Eye (tissue), 1 donor: ENCODE measurements around the gene PMM1.
"Not testable (repeated sequence)": the region's sequence is repeated elsewhere in the genome, so short reads cannot be mapped to it uniquely, and the experiment has no call there.

Source experiments
- DNase-seq: peaks from one replicate; pipeline ENCODE4 v3.0.0-alpha.2; 2015

Gene PMM1

GRCh38 chr22:41596776-41597634 is 7.4 kb upstream of the PMM1 start:
- DNase-seq = peak; percentile 71

- DNase-seq = no peak
These were observed 6.1 kb upstream of the PMM1 start for GRCh38 chr22:41595703-41596102.

GRCh38 chr22:41593336-41593960 is 3.8 kb upstream of the PMM1 start:
- DNase-seq = not testable (repeated sequence)

- DNase-seq = no peak
These were observed 2.3 kb downstream of the PMM1 start for GRCh38 chr22:41587347-41587723.

GRCh38 chr22:41585898-41586297 is 3.7 kb downstream of the PMM1 start:
- no peak for DNase-seq

GRCh38 chr22:41584881-41585280 is 4.8 kb downstream of the PMM1 start:
- no peak for DNase-seq

- no peak for DNase-seq
These were observed 6.9 kb downstream of the PMM1 start for GRCh38 chr22:41582694-41583093.

- DNase-seq = no peak
These were observed 9.7 kb downstream of the PMM1 start for GRCh38 chr22:41579997-41580355.

GRCh38 chr22:41579297-41579996 is 10.2 kb downstream of the PMM1 start:
- no peak for DNase-seq

- DNase-seq = no peak
These were observed 10.8 kb downstream of the PMM1 start for GRCh38 chr22:41578818-41579217.

GRCh38 chr22:41578114-41578513 is 11.5 kb downstream of the PMM1 start:
- DNase-seq = no peak

- peak; percentile 70 for DNase-seq
These were observed 12.8 kb downstream of the PMM1 start for GRCh38 chr22:41576877-41577276.

GRCh38 chr22:41575533-41575932 is 14.1 kb downstream of the PMM1 start:
- no peak for DNase-seq

- peak; percentile 24 for DNase-seq
These were observed 14.7 kb downstream of the PMM1 start for GRCh38 chr22:41574847-41575381.

- DNase-seq = no peak
These were observed 16.0 kb downstream of the PMM1 start for GRCh38 chr22:41573677-41574076.

- not testable (repeated sequence) for DNase-seq
These were observed 17.3 kb downstream of the PMM1 start for GRCh38 chr22:41572305-41572704.

GRCh38 chr22:41571786-41572185 is 17.9 kb downstream of the PMM1 start:
- no peak for DNase-seq

- DNase-seq = no peak
These were observed 19.4 kb downstream of the PMM1 start for GRCh38 chr22:41570221-41570620.

GRCh38 chr22:41568811-41569210 is 20.8 kb downstream of the PMM1 start:
- peak; percentile 80 for DNase-seq

- DNase-seq = no peak
These were observed 22.2 kb downstream of the PMM1 start for GRCh38 chr22:41567512-41567768.

GRCh38 chr22:41565403-41566054 is 24.1 kb downstream of the PMM1 start:
- peak; percentile 24 for DNase-seq

- no peak for DNase-seq
These were observed 25.1 kb downstream of the PMM1 start for GRCh38 chr22:41564563-41564962.

GRCh38 chr22:41563051-41563711 is 26.5 kb downstream of the PMM1 start:
- peak; percentile 41 for DNase-seq
